Calu3 (cell line): ENCODE results near the gene FBH1. TPM values are rescaled to one million over a fixed set of nuclear protein-coding genes. Genes with fewer than 3 reads are reported as not detected.

Source experiments
- BruUV-seq: library from RNA; stranded (reverse); fragments of 400-500 nt; replicated peaks from 2 replicates; lab custom pipeline; 2021; lab: Mats Ljungman, UMichigan
- CTCF ChIA-PET: fragments of 300-600 bp; sonication (Branson Sonifier 250); formaldehyde crosslinking; loops from one replicate; lab custom pipeline; 2022; ENCODE audit warnings: antibody characterized with exemption; lab: Charles Lee
- DNase-seq: peaks from one replicate; pipeline ENCODE4 v3.0.0; 2022
- H3K27ac Mint-ChIP-seq: one replicate; pipeline ENCODE4 v1.8.0; 2022; ENCODE audit warnings: mixed read lengths; ENCODE audit not compliant: unreplicated experiment
- H3K27me3 Mint-ChIP-seq: one replicate; pipeline ENCODE4 v1.8.0; 2022; ENCODE audit warnings: mixed read lengths; ENCODE audit not compliant: unreplicated experiment
- H3K36me3 Mint-ChIP-seq: one replicate; pipeline ENCODE4 v1.8.0; 2022; ENCODE audit warnings: mild to moderate bottlenecking, moderate library complexity, mixed read lengths; ENCODE audit not compliant: insufficient read depth, unreplicated experiment
- H3K4me1 Mint-ChIP-seq: one replicate; pipeline ENCODE4 v1.8.0; 2022; ENCODE audit warnings: mild to moderate bottlenecking, low read depth, mixed read lengths; ENCODE audit not compliant: unreplicated experiment
- H3K4me3 Mint-ChIP-seq: one replicate; pipeline ENCODE4 v1.8.0; 2022; ENCODE audit warnings: mild to moderate bottlenecking, low read depth, moderate library complexity, mixed read lengths; ENCODE audit not compliant: unreplicated experiment
- H3K9me3 Mint-ChIP-seq: one replicate; pipeline ENCODE4 v1.8.0; 2022; ENCODE audit warnings: low read depth, mixed read lengths; ENCODE audit not compliant: unreplicated experiment
- intact Hi-C: fragments of 100-400 bp; cut with micrococcal nuclease; formaldehyde crosslinking; loops from one replicate; pipeline ENCODE4 v1.10.0; 2022; ENCODE audit not compliant: unreplicated experiment
- total RNA-seq: library from RNA; stranded (reverse); gene quantifications from 2 replicates; pipeline ENCODE4 v1.2.3, GENCODE V29; 2022
- TF ChIP-seq, protein P1 (sequence below): fragments of 200-600 bp; IDR thresholded peaks from one replicate; pipeline ENCODE4 v1.8.0; 2022; ENCODE audit warnings: antibody characterized with exemption; ENCODE audit not compliant: unreplicated experiment

FBH1 gene
- total RNA-seq, 1 experiment from 2014 or later = 79.4 TPM

DNA sequence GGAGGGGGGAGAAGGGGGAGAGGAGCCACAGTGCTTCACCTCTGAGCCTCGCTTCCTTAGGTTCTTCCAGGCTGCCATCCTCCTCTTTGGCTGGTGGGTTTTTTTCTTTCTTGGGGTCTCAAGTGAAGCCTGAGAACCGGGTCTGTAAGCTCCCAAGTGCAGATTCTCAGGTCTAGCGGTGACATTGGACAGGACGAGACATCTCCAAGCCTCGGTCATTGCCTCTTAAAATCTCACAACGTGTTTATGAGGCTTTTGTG lies 88.1 kb downstream of the FBH1 start:
- H3K9me3 Mint-ChIP-seq = no peaks in the 10 kb centered on the region
- CTCF ChIA-PET = interaction anchor here (0.6 to 2.5 kb wide), 5 partner anchors 18 to 993 kb away, joined by 3 to 9 read pairs (median 3); no protein-coding TSS in a partner anchor
- DNase-seq = no peak
- H3K4me3 Mint-ChIP-seq = peak overlapping the region; percentile 84
- no TSS peak for BruUV-seq
- intact Hi-C loops = loop anchor here (5.0 to 10.0 kb wide), 3 partner anchors 166 to 427 kb away; partner anchors contain the start of gene GDI2
- H3K4me1 Mint-ChIP-seq = peaks cover 12% of the 10 kb centered on the region
- TF ChIP-seq, protein P1, sequence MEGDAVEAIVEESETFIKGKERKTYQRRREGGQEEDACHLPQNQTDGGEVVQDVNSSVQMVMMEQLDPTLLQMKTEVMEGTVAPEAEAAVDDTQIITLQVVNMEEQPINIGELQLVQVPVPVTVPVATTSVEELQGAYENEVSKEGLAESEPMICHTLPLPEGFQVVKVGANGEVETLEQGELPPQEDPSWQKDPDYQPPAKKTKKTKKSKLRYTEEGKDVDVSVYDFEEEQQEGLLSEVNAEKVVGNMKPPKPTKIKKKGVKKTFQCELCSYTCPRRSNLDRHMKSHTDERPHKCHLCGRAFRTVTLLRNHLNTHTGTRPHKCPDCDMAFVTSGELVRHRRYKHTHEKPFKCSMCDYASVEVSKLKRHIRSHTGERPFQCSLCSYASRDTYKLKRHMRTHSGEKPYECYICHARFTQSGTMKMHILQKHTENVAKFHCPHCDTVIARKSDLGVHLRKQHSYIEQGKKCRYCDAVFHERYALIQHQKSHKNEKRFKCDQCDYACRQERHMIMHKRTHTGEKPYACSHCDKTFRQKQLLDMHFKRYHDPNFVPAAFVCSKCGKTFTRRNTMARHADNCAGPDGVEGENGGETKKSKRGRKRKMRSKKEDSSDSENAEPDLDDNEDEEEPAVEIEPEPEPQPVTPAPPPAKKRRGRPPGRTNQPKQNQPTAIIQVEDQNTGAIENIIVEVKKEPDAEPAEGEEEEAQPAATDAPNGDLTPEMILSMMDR = no peak
- no peaks in the 10 kb centered on the region for H3K27me3 Mint-ChIP-seq
- H3K36me3 Mint-ChIP-seq = peaks cover 37% of the 10 kb centered on the region
- H3K27ac Mint-ChIP-seq = peak overlapping the region; percentile 87

DNA sequence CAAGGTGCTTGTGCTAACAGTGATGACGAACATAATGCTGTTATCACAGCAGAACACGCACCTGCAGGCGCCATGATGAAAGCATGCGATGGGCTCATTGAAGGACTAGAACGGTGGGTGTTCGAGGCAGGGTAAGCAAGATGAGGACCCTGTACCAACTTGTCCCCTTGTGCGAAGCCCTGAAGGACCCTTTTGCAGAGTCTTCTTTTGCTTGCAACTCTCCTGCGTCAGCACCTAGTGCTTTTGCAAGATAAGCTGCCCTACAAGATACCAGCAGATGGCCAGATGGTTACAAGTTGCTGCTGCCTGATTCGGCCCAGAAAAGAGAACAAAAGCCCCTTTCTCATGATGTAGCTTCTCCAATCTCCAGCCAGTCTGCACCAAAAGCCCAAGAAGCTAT lies 91.5 kb downstream of the FBH1 start:
- H3K27ac Mint-ChIP-seq = no peak overlapping the region
- no peak overlapping the region for H3K4me3 Mint-ChIP-seq
- peaks cover 22% of the 10 kb centered on the region for H3K36me3 Mint-ChIP-seq
- TF ChIP-seq, protein P1 = no peak
- intact Hi-C loops = no loop called here
- H3K9me3 Mint-ChIP-seq = no peaks in the 10 kb centered on the region
- no peaks in the 10 kb centered on the region for H3K27me3 Mint-ChIP-seq
- no TSS peak for BruUV-seq
- H3K4me1 Mint-ChIP-seq = no peaks in the 10 kb centered on the region
- CTCF ChIA-PET = no interaction called here
- DNase-seq = no peak

DNA sequence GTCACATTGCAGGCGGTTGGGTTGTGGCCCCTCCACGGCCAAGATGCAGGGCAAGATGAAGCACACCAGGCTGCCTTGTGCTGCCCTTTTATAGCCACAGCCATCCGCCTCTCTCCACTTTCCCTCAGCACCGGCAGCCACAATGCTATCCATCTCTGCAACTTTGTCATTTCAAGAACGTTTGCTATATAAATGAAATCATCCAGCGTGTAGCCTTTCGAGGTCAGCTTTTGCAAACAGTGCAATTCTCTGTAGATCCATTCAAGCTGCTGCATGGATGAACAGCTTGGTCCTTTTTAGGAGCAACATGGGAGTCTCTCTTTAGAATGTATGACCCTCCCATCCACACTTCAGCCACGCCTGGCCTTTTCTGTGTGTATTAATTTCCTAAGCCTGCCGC lies 93.7 kb downstream of the FBH1 start:
- Mint-ChIP-seq H3K4me3 (no peak overlapping the region), H3K27me3 (peaks cover 18% of the 10 kb centered on the region), H3K9me3 (no peaks in the 10 kb centered on the region), H3K4me1 (no peaks in the 10 kb centered on the region), H3K27ac (no peak overlapping the region), H3K36me3 (no peaks in the 10 kb centered on the region)
- TF ChIP-seq, protein P1 = no peak
- CTCF ChIA-PET = no interaction called here
- DNase-seq = no peak
- BruUV-seq = no TSS peak
- intact Hi-C loops = no loop called here

DNA sequence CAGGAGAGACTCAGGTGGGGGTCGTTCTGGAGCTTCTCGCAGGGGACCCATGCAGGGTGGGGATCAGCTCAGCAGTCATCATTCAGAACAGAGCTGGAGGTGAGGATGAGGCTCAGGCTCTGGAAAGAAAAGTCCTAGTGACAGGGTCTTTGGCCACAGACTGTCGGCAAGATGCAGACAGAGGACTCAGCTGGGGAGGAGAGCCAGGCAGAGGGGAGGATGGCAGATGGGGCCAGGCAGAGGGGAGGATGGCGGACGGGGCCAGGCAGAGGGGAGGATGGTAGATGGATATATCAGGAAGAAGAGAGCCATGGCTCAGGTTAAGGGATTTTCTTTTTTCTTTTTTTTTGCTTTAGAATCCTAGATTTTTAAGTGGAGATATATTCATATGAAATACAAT lies 95.0 kb downstream of the FBH1 start:
- no peaks in the 10 kb centered on the region for H3K9me3 Mint-ChIP-seq
- H3K4me1 Mint-ChIP-seq = no peaks in the 10 kb centered on the region
- CTCF ChIA-PET = no interaction called here
- H3K27ac Mint-ChIP-seq = no peak overlapping the region
- H3K36me3 Mint-ChIP-seq = no peaks in the 10 kb centered on the region
- no peak overlapping the region for H3K4me3 Mint-ChIP-seq
- TF ChIP-seq, protein P1 = no peak
- intact Hi-C loops = no loop called here
- no TSS peak for BruUV-seq
- no peak for DNase-seq
- H3K27me3 Mint-ChIP-seq = peaks cover 18% of the 10 kb centered on the region

Other genes with a start within 250 kb of the FBH1 start
- 20.7 and 21.6 TPM in 2 replicates for gene ASB13, start 223.6 kb upstream of the FBH1 start, total RNA-seq
- gene TASOR2, start 205.4 kb upstream of the FBH1 start, total RNA-seq = 80.5 and 88.9 TPM in 2 replicates
- 202 and 215 TPM in 2 replicates for gene GDI2, start 76.8 kb upstream of the FBH1 start, total RNA-seq
- 7.7 and 8.7 TPM in 2 replicates for gene ANKRD16, start 350 bp upstream of the FBH1 start, total RNA-seq
- 28.6 and 42.4 TPM in 2 replicates for gene IL15RA, start 87.3 kb downstream of the FBH1 start, total RNA-seq
- not detected in 2 replicates for gene IL2RA, start 172.1 kb downstream of the FBH1 start, total RNA-seq
- gene RBM17, start 198.8 kb downstream of the FBH1 start, total RNA-seq = 133 and 139 TPM in 2 replicates